Stimulated activated naive CD4-positive, alpha-beta T cell (primary cell): ENCODE measurements around the gene CMTR1.
"Not testable (repeated sequence)": the region's sequence is repeated elsewhere in the genome, so short reads cannot be mapped to it uniquely, and the experiment has no call there.

ENCODE experiments used
- DNase-seq, 6 experiments: peaks; one replicate each; lab custom pipeline; 2025; lab: John Stamatoyannopoulos, UW

CMTR1 gene

DNA sequence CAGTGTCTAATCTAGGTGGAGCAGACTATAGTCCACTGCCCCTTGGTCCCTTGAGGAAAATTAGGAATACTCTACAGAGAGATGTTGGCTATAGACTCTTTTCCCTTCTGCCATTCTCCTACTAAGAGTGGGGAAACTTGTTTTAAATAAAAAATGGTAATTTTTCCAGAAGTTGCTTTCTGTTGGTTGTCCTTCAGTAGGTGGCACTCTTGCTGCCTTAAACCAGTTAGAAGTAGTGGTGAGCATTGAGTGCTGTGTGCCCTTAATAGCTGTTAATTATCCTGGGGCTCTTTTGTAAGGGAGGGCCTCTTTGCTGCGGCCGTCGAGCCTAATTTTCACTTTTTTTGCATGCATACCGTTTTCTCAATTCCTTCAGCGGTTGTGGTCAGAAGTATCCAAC is 2.8 kb downstream of the CMTR1 start:
- DNase-seq = no peak

DNA sequence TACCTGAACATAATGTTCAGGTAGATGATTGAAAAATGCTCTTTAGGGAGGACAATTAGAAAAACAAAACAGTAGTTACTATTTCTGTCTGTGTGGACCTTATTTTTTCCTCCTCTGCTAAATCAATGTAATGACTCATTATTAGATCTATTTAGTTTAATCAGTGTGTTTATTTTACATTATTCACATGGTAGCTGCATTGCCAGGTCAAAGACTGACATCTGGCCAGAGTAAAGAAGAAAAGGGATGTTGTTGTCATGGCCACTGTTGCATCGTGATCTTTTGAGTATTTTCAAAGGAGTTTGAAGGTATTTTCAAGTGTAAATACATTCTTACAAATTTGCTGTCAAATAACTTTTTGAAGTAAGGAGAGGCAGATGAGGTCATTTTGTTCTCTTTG is 5.9 kb downstream of the CMTR1 start:
- DNase-seq = no peak

DNA sequence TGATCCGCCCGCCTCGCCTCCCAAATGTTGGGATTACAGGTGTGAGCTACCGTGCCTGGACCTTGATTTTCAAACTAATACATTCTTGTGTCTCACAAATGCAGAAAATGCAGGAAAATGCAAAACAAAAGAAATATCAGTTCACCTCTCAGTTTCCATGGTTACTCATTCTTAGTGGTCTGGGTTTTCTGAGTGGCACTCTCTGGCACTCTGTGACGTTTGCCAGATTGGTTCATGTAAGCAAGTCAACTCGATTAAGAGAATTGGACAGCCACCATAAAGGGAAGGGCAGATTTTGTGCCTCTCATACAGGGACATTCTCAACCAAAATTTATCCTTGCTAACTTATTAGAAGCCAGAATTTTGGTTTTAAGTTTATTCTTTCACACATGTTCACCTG is 8.6 kb downstream of the CMTR1 start:
- no peak for DNase-seq

DNA sequence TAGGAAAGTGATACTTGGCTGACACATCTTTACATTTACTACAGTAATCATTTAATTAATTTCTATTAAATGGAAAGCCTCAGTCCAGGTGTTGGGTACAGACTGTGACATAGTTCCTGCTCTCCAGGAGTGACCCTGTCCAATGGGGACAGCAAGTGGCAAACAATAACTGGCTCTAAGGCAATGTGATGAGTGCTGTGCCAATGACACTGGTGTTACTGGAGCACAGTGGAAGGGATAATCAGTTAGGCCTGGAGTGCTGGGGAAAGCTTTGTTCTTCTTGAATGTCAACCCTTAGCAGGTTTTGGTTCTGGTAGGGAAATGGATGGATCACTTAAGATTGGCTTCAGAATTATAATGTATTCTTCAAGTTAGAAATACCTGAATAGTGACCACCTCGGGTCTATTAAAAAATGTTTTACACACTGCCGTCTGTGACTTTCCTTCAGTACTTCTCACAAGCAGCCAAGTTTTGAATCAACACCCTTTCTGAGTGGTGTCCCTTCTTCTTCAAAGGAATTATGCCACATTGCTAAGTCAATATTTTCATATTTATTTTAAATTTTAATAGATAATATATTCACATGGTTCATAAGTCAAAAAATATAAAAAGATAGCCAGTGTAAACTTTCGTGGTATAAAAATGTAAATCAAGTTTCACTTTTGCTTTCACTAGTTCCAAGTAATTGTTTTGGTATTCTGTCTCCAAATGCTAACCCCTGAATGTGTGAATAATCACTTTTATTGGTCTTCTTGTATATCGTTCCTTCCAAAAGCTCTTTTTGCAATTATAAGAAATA is 9.6 kb downstream of the CMTR1 start:
- DNase-seq = no peak

DNA sequence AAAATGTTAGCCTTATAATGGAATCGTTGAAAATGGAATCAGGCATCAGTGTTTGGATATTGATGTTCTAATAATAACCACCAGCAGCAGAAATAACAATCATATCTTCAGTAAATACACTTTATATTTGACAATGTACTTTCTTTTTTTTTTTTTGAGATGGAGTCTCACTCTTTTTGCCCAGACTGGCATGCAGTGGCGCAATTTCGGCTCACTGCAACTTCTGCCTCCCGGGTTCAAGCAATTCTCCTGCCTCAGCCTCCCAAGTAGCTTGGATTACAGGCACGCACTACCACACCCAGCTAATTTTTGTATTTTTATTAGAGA is 10.2 kb downstream of the CMTR1 start:
- not testable (repeated sequence) for DNase-seq

DNA sequence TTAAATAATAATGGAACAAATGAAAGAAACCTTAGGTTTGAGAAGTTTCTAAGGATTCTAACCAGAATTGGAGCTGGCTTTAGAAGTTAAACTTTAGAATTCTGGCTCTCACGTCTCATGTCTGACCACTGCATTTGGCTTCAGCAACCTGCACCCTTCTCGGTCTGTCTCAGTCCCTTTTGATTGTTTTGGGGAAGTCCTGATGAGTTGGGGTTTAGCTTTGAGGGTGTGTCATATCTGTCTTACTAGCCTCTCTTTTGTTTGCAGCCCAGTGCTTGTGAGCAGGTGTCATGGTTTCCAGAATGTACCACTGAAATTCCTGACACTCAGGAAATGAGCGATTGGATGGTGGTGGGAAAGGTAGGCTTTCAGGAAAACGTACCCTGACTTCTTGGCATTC is 17.0 kb downstream of the CMTR1 start:
- DNase-seq = no peak

DNA sequence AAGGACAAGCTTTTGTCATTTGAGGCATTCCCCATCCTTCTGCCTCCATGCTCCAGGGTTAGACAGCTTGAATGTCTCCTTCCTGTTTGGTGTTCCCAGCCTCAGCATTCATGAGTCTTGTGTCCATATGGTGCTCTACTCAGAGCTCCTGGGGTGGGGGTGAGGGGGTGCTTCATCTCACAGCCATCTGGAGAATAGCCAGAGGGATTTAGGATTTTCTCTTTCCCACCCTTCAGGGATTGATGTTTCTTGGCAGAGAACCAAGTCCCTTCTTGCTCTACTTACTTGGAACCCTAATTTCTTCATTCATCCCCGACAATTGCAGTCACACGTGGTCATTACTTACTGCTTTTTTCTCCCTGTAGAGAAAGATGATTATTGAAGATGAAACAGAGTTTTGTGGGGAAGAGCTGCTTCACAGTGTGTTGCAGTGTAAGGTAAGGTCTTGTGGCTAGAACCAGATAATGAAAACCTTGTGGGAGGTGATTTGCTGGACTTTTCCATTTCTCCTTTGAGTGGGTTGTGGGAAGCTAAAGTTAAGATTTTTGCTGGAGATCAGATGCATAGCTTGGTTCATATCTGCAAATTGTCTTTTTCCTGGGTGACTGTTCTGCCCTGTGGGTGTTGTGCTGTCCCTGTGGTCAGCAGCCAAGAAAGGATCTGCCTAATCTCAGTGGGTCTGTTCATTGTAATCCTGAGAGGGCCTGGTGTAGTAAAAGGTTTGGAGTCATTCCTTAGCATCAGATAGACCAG is 18.6 kb downstream of the CMTR1 start:
- DNase-seq = no peak

DNA sequence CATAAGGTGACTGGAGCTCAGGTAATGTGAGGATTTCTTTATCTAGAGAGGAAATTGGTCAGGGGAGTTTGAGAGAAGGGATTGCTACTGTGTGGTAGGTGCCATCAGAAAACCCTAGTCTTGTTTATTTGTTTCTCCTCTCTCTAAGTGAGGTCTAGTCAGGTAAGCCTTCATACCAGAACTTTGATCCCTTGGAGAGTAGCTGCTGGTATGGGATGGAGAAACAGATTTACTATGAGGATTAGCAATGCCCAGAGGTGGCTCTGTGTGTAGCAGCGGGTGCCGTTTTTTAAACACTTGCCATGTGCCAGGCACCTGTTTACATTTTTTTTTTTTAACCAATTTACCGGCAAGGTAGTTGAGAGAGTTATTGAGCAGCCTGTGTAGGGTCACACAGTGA is 19.5 kb downstream of the CMTR1 start:
- DNase-seq = no peak

DNA sequence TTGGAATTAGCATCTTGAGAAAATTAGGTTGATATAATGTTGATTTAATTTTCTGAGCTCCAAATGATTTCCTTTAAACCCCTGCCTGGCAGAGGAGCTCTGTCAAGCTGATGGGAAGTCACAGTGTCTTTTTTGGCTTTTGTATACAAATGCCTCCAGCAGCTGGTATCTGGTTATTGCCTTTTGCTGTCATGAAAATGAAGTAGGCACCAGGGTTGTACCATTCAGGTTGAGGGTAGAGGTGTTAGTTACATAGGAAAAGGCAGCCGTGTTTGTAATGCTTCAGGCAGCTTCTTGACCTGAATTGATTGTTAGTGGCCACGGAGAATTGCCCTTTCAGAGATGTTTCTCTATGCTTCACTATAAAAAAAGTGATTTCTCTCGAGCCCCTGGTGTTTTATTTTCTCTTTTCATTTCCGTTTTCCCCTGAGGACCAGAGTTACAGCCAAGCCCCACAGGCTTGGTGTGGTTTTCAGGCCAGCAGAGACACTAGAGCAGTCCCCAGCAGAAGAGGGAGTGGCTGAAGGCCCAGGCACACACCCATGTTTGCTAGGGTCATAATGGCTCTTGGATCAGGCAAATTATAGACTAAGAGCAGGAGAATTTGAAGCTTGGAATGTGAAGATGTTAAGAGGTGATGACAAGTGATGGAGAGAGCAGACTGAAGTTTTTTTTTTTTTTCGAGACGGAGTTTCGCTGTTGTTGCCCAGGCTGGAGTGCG is 21.6 kb downstream of the CMTR1 start:
- DNase-seq = no peak

DNA sequence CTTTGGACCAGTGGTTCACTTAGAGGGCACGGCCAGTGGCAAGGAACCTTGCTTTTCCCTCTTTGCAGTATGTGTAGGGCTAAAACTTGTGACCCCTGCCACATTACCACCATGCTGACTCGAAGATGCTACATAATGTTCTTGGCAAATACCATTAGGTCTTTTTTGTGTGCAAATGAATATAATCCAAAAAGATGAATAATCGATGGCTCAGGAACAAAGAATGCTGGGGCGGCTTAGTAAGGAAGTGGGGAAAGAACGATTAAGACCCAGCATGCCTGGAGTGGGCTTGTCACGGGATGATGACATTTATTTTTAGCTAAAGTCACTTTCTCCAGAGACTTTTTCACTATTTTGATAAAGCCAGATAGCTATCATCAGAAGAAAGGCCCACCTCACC is 23.1 kb downstream of the CMTR1 start:
- no peak for DNase-seq

DNA sequence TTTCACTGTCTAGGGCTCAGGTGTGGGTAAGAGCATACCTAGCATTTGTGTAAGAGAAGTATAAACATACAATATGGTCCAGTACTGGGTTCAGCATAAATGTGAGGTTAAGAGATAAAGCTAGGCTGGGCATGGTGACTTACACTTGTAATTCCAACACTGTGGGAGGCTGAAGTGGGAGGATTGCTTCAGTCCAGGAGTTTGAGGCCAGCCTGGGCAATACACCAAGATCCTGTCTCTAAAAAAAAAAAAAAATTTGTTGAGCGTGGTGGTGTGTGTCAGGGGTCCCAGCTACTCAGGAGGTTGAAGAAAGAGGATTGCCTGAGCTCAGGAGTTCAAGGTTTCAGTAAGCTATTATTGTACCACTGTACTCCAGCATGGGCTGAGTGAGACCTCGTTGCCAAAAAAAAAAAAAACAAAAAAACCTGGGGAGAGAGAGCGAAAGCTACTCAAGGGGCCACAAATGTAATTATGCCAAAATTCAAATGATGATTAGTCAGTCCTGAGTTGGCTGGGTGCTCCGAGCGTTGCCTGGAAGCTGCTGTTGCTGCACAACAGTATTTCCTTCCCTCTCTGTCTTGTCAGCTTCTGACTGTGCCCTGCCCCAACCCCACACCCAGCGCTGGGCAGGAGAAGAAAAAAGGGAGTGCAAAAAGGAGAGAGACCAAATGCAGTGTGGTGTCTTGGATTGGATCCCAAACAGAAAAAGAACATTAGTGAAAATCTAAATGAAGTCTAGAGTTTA is 24.0 kb downstream of the CMTR1 start:
- no peak for DNase-seq

DNA sequence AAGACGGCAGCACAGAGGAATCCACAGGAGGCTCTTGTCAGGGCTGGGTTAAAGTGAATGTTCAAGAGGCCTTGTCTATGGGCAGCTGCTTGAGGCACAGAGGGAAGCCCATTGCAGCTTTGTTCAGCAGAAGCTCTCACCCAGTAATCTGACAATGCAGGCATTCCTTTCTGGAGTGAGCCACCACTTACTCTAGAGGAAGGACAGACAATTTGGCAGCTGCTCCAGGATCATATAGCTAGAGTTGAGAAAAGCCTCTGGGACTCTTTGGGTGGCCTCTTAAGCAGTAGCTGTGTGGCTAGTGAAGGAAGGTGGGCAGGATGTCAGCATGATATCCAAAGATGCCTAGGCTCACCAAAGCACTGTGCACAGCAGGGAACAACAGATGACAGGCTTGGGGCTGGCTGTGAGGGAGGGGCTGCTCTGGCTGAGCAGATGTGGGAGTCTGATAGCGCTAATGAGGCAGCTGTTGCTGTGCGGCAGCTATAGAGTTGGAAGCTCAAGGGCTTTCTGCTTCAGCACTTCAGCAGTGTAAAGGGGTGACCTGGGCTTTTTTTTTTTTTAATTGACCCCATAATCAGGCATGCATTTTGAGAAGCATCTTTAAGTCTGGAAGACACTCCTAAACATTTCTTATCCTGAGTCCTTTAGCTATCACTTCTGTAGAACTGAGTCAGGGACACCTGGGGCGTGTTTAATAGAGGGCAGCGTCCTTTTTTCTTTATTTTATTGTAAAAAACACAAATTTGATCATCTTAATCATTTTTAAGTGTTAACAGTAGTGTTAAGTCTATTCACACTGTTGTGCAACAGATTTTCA is 27.2 kb downstream of the CMTR1 start:
- no peak for DNase-seq

DNA sequence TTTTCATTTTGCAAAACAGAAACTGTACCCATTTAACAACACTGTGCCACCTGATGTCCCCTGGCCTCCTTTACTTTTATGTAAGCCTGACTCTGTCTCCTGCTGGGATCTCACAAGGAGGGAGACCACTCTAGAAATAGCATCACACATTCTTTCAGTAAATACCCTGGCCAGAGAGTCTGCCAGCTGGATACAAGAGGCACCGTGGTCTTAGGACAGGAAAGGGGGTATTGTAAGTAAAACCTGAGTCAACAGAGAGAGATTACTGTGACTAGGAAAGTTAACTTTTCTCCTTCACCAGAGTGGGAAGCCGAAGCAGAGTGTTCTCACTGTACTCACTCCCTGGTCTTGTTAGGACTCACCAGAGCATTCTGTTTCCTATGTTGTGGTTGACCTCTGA is 27.8 kb downstream of the CMTR1 start:
- no peak for DNase-seq

DNA sequence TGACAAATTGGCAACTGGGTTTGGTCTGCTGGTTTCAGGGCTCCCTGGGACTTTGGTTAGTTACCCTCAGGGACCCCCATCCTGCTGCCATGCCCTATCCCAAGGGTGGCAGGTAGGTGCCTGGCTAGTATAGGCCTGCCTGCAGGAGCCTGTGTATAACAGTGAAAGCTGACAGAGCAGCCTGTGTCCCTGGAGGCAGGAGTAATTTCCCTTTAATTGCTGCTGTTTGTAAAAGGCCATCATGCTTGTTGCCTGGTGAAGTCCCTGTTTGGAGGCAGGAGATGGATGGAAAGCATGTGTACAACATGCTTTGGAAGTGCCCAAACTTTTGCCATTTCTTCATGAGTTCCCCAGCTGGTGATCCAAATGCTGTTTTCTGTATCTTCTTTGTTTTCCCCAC is 30.1 kb downstream of the CMTR1 start:
- no peak for DNase-seq

DNA sequence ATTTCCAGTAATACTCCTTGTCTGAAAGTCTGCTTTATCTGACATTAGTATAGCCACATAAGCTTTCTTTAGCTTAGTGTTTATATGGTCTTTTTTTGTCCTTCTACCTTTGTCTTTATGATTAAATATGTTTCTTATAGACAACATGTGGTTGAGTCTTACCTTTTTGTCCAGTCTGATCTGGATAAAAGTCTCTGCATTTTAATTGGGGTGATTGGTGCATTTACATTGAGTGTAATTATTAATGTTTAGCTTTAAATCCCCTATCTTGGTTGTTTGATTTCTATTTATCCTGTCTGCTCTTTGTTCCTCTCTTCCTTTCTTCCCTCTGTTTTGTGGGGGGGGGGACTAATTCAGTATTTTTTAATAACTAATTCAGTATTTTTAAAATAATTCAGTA is 34.7 kb downstream of the CMTR1 start:
- no peak for DNase-seq

DNA sequence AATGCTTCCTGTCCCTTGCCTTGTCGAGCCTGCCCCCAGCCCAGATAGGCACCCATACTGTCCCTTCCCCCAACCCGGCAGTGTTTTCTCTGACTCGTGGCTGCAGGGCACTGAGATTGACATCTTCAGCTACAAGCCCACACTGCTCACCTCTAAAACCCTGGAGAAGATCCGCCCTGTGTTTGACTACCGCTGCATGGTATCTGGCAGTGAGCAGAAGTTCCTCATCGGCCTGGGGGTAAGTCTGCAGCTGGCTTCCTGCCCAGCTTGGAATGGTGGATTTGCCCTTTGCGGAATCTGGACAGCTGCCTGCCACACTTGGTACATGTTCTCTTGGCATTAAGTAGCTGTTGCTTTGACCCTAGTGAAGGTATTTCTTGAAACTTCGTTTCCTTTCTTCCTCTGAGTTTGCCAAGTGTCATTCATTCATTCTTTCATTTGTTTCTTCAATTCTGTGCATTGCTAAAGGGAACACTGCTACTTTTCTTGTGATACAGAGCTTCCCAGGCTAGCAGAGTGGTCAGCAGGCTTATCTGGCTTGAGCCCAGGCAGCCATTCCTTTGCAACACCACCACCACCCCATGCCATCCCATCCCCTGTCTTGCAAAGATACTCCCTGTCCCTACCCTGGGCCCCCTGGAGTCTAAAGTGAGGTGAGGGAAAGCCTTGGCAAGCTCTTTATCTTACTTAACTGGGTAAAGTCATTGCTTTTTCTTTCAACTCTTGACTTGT is 40.5 kb downstream of the CMTR1 start:
- DNase-seq = no peak

DNA sequence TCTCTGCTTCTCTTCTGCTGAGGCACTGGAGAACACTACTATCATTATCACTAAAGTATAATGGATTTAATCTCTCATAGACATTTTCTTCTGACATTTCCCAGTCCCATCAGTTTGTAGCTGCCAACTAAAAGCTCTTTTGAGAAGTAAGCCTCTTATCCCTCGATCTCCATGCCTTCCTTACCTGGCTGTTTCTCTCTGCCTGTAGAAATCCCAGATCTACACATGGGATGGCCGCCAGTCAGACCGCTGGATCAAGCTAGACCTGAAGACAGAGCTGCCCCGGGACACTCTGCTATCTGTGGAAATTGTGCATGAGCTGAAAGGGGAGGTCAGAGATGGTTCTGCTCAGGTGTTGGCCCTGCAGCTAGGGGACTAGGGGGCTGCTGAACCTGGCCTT is 41.3 kb downstream of the CMTR1 start:
- no peak for DNase-seq

DNA sequence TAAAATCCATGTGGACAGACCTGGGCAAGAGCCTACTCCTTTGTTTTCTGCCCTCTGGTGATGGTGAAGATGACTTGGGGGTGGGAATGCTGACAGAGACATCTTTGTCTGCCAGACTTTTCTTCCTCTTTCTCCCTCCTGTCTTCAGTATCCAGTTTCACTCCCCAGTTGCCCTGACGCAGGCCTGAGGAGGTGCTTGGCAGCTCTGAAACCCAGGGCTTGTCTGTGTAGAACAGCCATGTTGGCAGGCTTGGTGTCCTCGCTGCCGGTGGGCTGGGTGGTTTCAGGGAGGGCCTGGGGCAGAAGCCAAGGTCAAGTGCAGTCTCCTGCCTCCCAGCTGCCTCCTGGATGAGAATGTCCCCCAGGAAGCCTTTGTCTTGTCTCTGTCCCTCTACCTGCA is 44.2 kb downstream of the CMTR1 start:
- DNase-seq = no peak

DNA sequence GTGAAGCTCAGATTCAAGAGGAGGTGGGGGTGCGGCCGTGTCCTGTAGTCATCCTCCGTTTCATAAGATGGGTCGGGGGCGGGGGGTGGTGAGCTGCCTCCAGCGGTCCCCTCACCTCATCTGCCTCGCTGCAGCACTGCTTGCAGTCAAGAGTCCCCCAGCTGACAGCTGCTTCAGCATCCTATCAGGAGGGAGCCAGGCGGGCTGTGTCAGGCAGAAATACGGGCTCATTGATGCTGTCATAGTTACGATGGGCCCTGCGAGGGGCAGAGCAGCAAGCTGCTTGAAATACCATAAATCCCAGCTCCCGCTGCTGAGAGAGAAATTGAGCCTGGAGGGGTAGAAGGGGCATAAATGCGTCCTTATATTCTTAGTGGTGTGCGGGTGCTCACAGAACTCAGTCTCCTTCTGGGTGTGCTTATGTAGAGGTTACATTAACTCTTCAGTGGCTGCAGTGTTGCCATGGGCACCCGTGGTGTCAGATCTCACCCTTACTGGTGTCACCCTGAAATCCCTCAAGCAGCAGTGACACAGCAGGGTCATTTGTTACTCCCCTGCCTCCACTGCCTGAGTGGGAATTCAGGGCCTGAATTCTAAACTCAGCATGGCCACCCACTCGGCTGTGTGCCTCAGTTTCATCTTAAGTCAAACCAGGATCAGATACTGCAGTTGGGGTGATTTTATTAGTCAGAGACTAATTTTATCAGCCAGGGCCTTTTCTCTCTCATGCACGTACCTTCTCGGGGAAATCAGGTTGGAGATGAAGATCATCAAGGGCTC is 44.8 kb downstream of the CMTR1 start:
- DNase-seq = no peak

DNA sequence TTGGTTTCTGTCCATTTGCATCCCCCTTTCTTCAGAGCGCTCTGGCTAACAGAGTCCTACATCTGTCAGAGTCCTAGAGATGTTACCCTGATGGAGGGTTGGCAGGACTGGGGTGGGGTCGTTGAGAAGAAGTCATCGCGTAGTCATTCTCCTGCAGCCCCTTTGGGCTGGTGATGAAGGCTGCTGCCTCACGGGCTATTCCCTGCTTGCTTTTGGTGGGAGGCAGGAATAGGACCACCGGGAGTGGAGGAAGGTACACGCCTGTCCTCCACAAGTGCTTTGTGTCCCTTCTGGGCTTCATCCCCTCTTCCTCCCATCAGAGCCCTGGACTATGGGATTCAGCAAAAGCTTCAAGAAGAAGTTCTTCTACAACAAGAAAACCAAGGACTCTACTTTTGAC is 45.8 kb downstream of the CMTR1 start:
- DNase-seq = no peak
